OCI-LY7 (cell line): Measurements from ENCODE around the gene PLEKHH1.

ENCODE experiments used
- CTCF ChIP-seq: fragments of 200-600 bp; sonication (generic); conservative IDR thresholded peaks from 2 replicates; pipeline ENCODE4 v1.5.1; 2014; ENCODE audit warnings: mild to moderate bottlenecking, antibody characterized with exemption, low read length, moderate library complexity, mixed read lengths
- EZH2phosphoT487 ChIP-seq: fragments of 200-600 bp; sonication (generic); IDR thresholded peaks from 2 replicates; pipeline ENCODE4 v1.6.1; 2018; ENCODE audit warnings: low read depth, borderline replicate concordance, mild to moderate bottlenecking, mixed run types, antibody characterized with exemption, low read length, moderate library complexity, mixed read lengths

GRCh38 chr14:67491285-67491684 lies 41.8 kb upstream of the PLEKHH1 start:
- TF ChIP-seq CTCF (no peak), EZH2phosphoT487 (no peak)
